Neural progenitor cell (in vitro differentiated cells): Measurements from ENCODE around the gene ZNF124.

Experiments
- CTCF ChIP-seq: fragments of 200-600 bp; sonication (generic); IDR thresholded peaks from 2 replicates; pipeline ENCODE4 v1.5.1; 2017; ENCODE audit warnings: antibody characterized with exemption, mild to moderate bottlenecking
- EZH2phosphoT487 ChIP-seq: fragments of 200-600 bp; sonication (generic); IDR thresholded peaks from 2 replicates; pipeline ENCODE4 v1.6.1; 2017; ENCODE audit warnings: antibody characterized with exemption

GRCh38 chr1:247184254-247184653 is 12.4 kb upstream of the ZNF124 start:
- no peak for TF ChIP-seq CTCF
- TF ChIP-seq EZH2phosphoT487 = no peak
